Kidney (tissue), 14 donors: Measurements from ENCODE around the gene NATD1. TPM values are rescaled to one million over a fixed set of nuclear protein-coding genes. Genes with fewer than 3 reads are reported as not detected.

Source experiments
- DNase-seq, 5 donors: peaks; one replicate each; pipeline ENCODE4 v3.0.0-alpha.2; 2013 to 2020
- FAIRE-seq: peaks from 2 replicates; lab custom pipeline; 2012; peaks lifted over from hg19 to GRCh38; lab: Jason Lieb, UNC
- H3K27ac ChIP-seq, 2 donors: one replicate each; pipeline ENCODE4 v1.7.0; 2013; ENCODE audit warnings: low read depth in 2 of 2, low read length in 2 of 2, inconsistent platforms in 1 of 2
- H3K27me3 ChIP-seq: one replicate; pipeline ENCODE4 v1.7.1; 2013; ENCODE audit warnings: low read length, inconsistent platforms; ENCODE audit not compliant: control insufficient read depth, insufficient read depth
- H3K36me3 ChIP-seq, 3 donors: one replicate each; pipeline versions ENCODE4 v1.7.0 to v1.7.1; 2013; ENCODE audit warnings: low read length in 3 of 3, control low read depth in 1 of 3, inconsistent platforms in 1 of 3; ENCODE audit not compliant: insufficient read depth in 3 of 3, control insufficient read depth in 2 of 3
- H3K4me1 ChIP-seq, 3 donors: one replicate each; pipeline versions ENCODE4 v1.7.0 to v1.7.1; 2013; ENCODE audit warnings: low read length in 3 of 3, inconsistent platforms in 1 of 3, low read depth in 1 of 3; ENCODE audit not compliant: control insufficient read depth in 2 of 3, insufficient read depth in 2 of 3
- H3K4me3 ChIP-seq, 3 donors: one replicate each; pipeline versions ENCODE4 v1.7.0 to v1.8.1; 2013; ENCODE audit warnings: low read length in 3 of 3, control low read depth in 1 of 3, inconsistent platforms in 1 of 3
- H3K9ac ChIP-seq, 3 donors: one replicate each; pipeline versions ENCODE4 v1.7.0 to v1.7.1; 2013; ENCODE audit warnings: low read length in 3 of 3, control low read depth in 1 of 3, inconsistent platforms in 1 of 3
- H3K9me3 ChIP-seq, 3 donors: one replicate each; pipeline versions ENCODE4 v1.7.0 to v1.7.1; 2013; ENCODE audit warnings: low read length in 3 of 3, control low read depth in 1 of 3, inconsistent platforms in 1 of 3; ENCODE audit not compliant: control insufficient read depth in 2 of 3, insufficient read depth in 1 of 3
- intact Hi-C: fragments of 100-400 bp; cut with DNase I; formaldehyde crosslinking; loops from one replicate; pipeline ENCODE4 v1.11.1; 2022
- polyA plus RNA-seq: library from polyadenylated mRNA; stranded (reverse); fragments of 350-450 nt; fragmentation: Illumina TruSeq; extraction: RNeasy Lipid Tissue Mini Kit (QIAGEN cat#74804); gene quantifications from one replicate; pipeline ENCODE4 v1.2.3, GENCODE V29; 2014; ENCODE audit warnings: low read depth, low replicate concordance; ENCODE audit not compliant: insufficient read depth
- total RNA-seq: library from RNA; stranded (reverse); fragmentation: NEBNext Ultra II Directional; extraction: Animal tissue kit (Norgen Biotek cat#: 25700); gene quantifications from one replicate; pipeline ENCODE4 v1.2.1, GENCODE V29; 2021
- TF ChIP-seq, protein P1 (sequence below): IDR thresholded peaks from 3 replicates; pipeline ENCODE4 v1.5.1; 2012; ENCODE audit warnings: mild to moderate bottlenecking, moderate library complexity, borderline replicate concordance; ENCODE audit not compliant: insufficient read depth; ENCODE audit errors: extremely low read depth
- donor health status: control.
- donor health status: control.
- donor health status: control.
- donor health status: control.
- donor health status: control.
- donor health status: DM: yes; HTN: yes; CAD: no.
- donor health status: Normal renal cell carcinoma (clear cell type).

NATD1 gene
- total and polyA plus RNA-seq, 2 donors from 2014 or later: 5.0 to 14.2 TPM

DNA sequence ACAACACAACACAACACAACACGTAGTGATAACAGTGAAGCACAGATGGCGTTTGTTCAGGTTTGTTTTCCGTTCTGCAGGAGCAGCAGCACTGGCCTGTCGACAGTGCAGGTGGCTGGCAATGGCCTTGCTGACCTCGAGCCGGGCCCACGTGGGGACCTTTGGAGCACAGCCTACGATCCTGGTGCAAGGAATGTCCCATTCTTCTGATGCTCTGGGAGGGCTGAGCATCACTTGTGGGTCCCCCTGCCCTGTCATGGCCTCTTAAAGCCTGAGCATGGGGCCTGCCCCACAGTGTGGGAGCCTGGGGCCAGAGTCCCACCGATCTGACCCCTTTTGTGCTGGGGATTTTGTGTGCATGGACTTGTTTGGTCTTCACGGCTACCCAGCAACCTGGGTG, 38.1 kb upstream of the NATD1 start:
- Histone ChIP-seq H3K9me3 (no peaks in the 10 kb centered on the region), H3K27me3 (no peaks in the 10 kb centered on the region), H3K36me3 (no peaks in the 10 kb centered on the region), H3K4me3 (no peak overlapping the region), H3K4me1 (peaks cover 8 to 55% (median 42%) of the 10 kb centered on the region in 3 donors), H3K27ac (no peak overlapping the region), H3K9ac (no peak overlapping the region)
- peak in 1 of 5 donors; percentile 70 for DNase-seq
- TF ChIP-seq, protein P1, sequence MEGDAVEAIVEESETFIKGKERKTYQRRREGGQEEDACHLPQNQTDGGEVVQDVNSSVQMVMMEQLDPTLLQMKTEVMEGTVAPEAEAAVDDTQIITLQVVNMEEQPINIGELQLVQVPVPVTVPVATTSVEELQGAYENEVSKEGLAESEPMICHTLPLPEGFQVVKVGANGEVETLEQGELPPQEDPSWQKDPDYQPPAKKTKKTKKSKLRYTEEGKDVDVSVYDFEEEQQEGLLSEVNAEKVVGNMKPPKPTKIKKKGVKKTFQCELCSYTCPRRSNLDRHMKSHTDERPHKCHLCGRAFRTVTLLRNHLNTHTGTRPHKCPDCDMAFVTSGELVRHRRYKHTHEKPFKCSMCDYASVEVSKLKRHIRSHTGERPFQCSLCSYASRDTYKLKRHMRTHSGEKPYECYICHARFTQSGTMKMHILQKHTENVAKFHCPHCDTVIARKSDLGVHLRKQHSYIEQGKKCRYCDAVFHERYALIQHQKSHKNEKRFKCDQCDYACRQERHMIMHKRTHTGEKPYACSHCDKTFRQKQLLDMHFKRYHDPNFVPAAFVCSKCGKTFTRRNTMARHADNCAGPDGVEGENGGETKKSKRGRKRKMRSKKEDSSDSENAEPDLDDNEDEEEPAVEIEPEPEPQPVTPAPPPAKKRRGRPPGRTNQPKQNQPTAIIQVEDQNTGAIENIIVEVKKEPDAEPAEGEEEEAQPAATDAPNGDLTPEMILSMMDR: no peak
- FAIRE-seq: no peak
- intact Hi-C loops: no loop called here

DNA sequence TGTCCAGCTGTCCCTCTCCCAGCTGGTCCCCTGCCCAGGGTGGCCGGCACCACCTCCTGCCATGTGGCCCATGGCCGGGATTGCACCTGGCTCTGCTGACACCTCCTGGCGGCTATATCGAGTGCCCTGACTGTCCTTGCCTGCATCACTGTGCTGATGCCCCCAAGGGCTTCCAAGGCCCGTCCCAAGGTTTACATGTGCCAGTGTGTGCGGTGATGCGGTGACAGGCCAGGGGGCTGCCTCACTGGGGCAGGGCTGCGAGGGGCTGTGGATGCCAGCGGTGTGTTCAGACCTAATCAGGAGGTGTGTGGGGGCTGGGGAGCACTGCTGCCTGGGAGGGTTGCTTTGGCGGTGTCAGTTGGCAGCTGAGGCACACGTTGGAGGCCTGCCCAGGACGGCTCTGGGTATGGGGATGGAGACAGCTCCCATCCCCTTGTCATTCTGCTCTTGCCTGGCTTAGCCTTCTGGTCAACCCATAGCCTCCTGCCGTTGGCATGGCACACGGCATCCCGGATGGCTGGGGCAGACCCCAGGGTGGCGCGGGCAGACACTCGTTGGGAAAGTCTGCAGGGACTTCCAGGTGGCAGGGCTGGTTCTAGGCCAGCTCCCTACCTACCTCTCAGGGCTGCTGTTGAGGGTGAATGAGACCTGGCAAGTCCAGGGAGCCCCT, 36.8 kb upstream of the NATD1 start:
- DNase-seq: peak in 1 of 5 donors; percentile 78
- H3K4me3 ChIP-seq: no peak overlapping the region
- intact Hi-C loops: no loop called here
- TF ChIP-seq, protein P1: no peak
- no peaks in the 10 kb centered on the region for H3K36me3 ChIP-seq
- FAIRE-seq: no peak
- H3K9ac ChIP-seq: peak overlapping the region in 1 of 3 donors; percentile 60
- peaks cover 8 to 50% (median 37%) of the 10 kb centered on the region in 3 donors for H3K4me1 ChIP-seq
- H3K27me3 ChIP-seq: no peaks in the 10 kb centered on the region
- no peaks in the 10 kb centered on the region for H3K9me3 ChIP-seq
- H3K27ac ChIP-seq: peak overlapping the region in 1 of 2 donors; percentile 69

DNA sequence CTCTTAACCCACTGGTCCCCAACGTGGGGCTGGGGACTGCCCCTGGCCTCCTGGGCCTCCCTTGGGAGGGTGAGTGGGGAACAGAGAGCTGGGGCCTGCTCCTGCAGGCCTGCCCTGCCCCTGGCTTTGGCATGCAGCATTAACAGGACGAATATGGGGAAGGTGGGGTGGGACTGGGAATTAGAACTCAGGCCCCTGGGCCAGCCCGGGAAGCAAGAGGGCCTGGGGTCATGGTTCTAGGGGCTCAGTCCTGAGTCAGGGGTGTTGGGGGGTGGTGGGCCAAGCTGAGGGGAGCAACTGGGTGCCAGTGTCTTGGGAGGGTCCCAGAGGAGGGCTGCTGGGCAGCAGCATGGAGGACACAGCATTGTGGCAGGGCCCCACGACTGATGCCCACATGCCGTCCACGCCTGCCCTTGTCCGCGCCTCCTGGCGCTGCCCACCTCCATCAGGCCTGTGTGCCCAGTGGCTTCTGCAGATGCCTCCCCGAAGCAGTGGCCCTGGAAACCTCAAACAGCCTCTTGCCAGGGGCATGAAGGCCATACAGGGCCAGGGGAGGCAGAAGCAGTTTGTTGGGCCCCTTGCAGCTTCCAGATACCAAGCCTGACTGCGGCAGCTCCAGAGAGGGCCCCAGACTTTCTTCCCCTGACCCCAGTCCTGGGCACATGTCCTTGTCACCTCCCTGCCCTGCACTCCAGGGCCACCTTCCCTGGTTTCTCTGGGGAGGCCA, 36.1 kb upstream of the NATD1 start:
- TF ChIP-seq, protein P1: no peak
- Histone ChIP-seq H3K27ac (peak overlapping the region; percentile 69 to 99), H3K27me3 (no peaks in the 10 kb centered on the region), H3K9me3 (no peaks in the 10 kb centered on the region), H3K4me1 (peaks cover 8 to 45% (median 32%) of the 10 kb centered on the region in 3 donors), H3K9ac (peak overlapping the region in 1 of 3 donors; percentile 60), H3K4me3 (no peak overlapping the region), H3K36me3 (no peaks in the 10 kb centered on the region)
- DNase-seq (peak in 1 of 5 donors; percentile 79), FAIRE-seq (no peak)
- intact Hi-C loops: no loop called here
